Right renal cortex interstitium (tissue), 3 donors: Measurements from ENCODE around the gene AHCYL2. TPM values are rescaled to one million over a fixed set of nuclear protein-coding genes. Genes with fewer than 3 reads are reported as not detected.
"Not testable (repeated sequence)": the region's sequence is repeated elsewhere in the genome, so short reads cannot be mapped to it uniquely, and the experiment has no call there.

Experiments
- DNase-seq, 3 donors: peaks; one replicate each; pipeline ENCODE4 v3.0.0-alpha.2; 2013; ENCODE audit warnings: low read depth in 3 of 3, low spot score in 2 of 3
- polyA plus RNA-seq, 3 donors: library from polyadenylated mRNA; unstranded; fragments of 120-200 nt; gene quantifications; one replicate each; pipeline ENCODE4 v1.2.1, GENCODE V29; 2013; ENCODE audit not compliant: insufficient read length in 3 of 3

Gene AHCYL2
- polyA plus RNA-seq, 3 donors: 24.8 to 27.8 (median 27.6) TPM

GRCh38 chr7:129240119-129240820 lies 15.4 kb downstream of the AHCYL2 start:
- DNase-seq: no peak

DNA sequence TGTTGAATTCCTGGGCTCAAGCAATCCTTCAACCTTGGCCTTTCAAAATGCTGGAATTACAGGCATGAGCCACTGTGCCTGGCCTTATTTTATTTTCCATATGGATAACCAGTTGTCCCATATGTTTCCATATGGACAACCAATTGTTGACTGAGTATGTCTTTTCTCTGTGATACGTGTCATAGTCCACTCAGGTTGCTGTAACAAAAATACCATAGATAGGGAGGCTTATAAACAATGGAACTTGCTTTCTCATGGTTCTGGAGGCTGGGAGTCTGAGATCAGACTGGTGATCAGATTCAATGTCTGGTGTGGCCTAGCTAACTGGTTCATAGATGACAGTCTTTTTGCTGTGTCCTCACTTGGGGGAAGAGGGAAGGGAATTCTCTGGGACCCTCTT lies 19.4 kb downstream of the AHCYL2 start:
- no peak for DNase-seq

DNA sequence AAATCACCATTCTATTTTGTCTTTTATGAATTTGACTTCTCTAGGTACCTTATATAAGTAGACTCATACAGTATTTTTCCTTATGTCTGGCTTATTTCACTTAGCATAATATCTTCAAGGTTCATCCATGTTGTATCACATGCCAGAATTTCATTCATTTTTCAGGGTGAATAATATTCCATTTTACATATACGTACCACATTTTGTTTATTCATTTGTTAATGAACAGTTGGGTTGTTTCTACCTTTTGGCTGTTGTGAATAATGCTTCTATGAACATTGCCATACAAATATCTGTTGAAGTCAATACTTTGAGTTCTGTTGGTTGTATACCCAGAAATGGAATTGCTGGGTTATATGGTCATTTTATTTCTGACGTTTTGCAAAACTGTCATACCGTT lies 20.7 kb downstream of the AHCYL2 start:
- DNase-seq: no peak

DNA sequence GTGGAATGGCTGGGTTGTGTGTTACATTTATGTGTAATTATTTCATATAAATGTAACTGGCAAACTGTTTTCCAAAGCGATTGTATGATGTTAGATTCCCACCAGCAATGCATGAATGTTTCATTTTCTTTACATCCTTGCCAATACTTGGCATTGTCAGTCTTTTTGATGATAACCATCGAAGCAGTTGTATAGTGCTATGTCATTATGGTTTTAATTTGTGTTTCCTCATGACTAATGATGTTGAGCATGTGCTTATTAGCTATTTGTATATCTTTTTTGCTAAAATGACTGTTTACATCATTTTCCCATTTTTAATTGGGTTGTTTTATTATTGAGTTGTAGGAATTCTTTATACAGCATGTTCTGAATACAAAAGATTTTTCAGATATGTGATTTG lies 22.3 kb downstream of the AHCYL2 start:
- DNase-seq: no peak

DNA sequence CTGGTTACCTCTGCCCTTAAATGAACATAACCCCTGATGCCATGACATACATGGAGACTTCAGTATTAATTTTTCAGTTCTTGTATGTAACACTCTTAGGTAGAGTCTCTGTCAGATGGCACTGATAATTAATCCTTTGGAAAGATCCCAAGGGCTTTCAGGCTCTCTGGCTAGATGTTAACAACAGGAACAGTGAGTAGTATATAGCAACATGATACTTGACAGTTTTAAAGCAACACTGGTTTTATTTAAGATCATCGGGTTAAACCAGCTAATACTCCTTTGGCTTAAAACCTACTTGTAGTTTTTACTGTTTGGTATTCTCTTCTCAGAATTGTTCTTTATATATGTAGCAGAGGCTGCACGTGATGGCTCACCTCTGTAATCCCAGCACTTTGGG lies 27.3 kb downstream of the AHCYL2 start:
- DNase-seq: no peak

DNA sequence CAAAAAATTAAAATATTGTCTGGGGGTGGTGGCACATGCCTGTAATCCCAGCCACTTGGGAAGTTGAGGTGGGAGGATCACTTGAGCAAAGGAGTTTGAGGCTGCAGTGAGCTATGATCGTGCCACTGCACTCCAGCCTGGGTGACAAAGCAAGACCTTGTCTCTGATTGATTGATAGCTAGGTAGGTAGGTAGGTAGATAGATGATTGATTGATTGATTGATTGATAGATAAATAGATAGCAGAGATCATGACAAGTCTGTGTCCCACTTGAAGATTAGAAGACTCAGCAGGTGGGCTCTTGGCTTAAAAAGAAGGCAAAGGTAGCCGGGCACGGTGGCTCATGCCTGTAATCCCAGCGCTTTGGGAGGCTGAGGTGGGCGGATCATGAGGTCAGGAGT lies 27.8 kb downstream of the AHCYL2 start:
- DNase-seq: not testable (repeated sequence)

- no peak for DNase-seq
Observed at GRCh38 chr7:129255800-129256199, 31.0 kb downstream of the AHCYL2 start.

GRCh38 chr7:129256221-129256620 lies 31.4 kb downstream of the AHCYL2 start:
- no peak for DNase-seq

DNA sequence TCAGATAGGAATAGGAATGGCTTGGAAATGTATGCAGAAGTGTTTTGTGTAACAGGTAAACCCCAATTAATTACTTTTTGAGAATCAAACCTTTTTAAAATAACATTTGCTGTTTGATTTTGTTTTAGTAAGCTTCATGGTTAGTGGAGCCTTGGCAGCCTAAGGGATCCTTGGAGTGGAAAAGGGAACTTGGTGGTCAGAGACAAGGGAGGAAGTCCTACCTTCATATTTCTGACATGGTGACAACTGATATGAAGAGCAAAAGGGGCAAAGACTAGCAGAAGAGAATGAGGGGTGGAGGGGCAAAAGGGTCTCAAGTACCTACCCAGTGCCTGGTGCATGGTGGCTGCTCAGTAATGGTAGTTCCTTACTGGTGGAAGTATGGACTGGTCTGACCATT lies 32.3 kb downstream of the AHCYL2 start:
- no peak for DNase-seq

DNA sequence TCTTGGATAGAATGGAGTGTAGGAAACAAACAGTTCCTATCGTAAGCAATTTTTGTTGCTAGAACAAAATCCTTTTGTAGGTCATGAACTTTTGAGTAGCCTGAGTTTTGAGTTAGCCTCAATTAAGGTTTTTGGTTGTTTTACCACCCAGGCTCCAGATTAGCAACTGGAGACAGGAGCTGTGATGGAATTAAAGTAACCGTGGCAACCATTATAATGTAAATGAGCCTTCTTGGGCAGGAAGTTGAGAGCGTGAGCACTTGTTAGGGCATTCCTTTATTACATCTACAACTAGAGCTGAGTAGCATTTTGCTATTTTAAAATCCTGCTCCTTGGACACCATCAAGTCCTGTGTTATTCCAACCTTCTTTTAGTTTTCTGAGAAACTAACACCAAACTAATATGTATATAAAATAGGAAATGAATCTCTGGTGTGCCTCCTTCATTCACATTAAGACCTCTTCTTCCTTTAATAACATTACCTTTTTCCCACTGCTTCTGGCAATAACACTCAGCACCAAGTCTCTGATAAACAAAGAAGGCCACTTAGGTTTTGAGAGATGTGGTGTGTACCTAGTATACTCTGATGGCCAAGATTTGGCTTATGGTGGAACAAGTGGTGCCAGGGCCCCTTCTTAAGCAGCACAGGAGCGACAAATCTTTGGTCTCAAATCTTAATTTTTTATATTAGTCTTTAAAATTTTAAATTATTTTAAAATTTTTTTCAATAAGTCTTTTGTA lies 34.0 kb downstream of the AHCYL2 start:
- no peak for DNase-seq

DNA sequence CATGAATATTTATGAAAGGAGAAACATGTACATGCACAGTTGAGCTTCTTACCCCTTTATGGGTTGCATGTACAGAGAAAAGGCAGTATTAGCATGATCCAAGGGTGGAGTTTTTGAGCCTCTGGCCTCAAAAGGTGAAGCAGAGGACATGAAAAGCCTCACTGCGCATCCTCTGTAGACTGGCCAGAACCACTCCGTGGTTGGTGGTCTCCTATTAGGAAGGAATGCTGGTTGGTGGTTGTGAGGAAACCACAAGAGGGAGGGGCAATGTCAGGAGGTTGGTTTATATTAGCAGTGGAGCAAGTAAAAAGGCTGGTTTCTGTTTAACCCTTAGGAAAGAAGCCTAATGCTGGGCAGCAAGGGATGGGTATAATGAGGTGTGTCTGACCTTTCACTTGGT lies 37.5 kb downstream of the AHCYL2 start:
- no peak for DNase-seq

DNA sequence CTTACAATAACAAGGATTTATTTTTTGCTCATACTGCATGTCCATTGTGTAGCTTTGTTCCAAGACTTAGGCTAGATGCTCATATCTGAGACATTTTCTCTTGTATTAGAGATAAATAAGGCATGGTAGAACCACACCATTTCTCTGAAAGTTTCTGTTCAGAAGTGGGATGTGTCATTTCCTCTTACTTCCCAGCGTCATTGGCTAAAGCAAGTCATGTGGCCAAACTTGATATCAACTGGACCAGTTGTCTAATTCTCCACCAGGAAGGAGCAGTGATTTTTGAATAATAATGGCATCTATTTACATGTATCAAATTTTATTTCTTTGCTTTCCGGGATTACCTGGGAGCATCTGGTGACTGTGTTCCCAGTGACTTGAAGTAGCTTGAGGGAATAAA lies 38.3 kb downstream of the AHCYL2 start:
- DNase-seq: no peak

- no peak for DNase-seq
Observed at GRCh38 chr7:129264534-129264933, 39.7 kb downstream of the AHCYL2 start.

DNA sequence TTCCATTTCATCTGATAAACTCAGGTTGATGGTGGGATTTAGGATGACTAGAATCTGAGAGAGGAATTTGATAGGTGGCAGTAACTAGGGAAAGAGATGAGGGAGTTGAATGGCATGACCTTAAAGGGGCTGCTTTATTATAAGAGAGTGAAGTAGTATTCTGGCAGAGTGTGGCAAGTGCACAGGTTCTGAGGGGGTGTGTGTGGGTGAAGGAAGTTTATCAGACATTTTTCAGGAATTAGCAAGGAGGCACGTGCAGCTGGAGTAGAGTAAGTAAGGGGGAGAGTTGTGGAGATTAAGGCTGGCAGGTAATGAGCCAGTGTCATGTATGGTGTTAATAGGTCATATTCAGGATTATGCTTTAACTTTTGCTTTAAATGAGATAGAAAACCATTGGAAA lies 40.5 kb downstream of the AHCYL2 start:
- DNase-seq: no peak

GRCh38 chr7:129266181-129266580 lies 41.4 kb downstream of the AHCYL2 start:
- no peak for DNase-seq

- DNase-seq: no peak
Observed at GRCh38 chr7:129270077-129270476, 45.2 kb downstream of the AHCYL2 start.

- DNase-seq: peak in 1 of 3 donors; percentile 18
Observed at GRCh38 chr7:129271500-129272355, 46.9 kb downstream of the AHCYL2 start.

GRCh38 chr7:129273936-129274335 lies 49.1 kb downstream of the AHCYL2 start:
- DNase-seq: no peak

DNA sequence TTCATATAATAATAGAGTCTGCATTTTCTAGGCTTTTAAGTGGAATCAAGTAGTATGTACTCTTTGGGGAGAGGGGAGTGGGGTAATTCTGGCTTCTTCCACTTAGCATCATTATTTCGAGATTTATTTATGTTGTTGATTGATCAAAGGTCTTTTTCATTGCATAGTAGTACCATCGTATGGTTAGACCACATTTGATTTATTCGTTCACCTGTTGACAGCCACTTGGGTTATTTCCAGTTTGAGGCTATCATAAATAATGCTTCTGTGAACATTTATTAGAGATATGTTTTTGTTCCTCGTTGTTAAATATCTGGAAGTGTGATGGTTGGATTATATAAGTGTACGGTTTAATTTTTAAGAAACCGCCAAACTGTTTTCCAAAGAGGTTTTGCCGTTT lies 52.8 kb downstream of the AHCYL2 start:
- DNase-seq: no peak

- DNase-seq: no peak
Observed at GRCh38 chr7:129278688-129279087, 53.9 kb downstream of the AHCYL2 start.

DNA sequence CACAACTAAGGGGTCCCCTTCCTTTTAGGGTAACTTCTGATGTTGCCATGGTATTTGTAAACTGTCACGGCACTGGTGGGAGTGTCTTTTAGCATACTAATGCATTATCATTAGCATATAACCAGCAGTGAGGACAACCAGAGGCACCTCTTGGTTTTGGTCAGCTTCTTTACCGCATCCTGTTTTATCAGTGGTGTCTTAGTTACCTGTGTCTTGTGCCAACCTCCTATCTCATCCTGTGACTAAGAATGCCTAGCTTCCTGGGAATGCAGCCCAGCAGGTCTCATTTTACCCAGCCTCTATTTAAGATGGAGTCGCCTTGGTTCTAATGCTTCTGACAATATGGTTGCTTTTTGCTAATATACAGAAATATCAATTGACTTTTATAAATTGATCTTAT lies 54.9 kb downstream of the AHCYL2 start:
- DNase-seq: no peak
